ENCODE results near the gene SOHLH2.

Gene SOHLH2

GRCh38 chr13:36231236-36231635 is 16.9 kb upstream of the SOHLH2 start:
- Histone ChIP-seq H3K27ac (ENCODE audit: low read length) (no peak overlapping the region), H3K27me3 (ENCODE audit: low read depth, low read length) (no peaks in the 10 kb centered on the region), H3K4me3 (ENCODE audit: low read depth in 1 of 2, low read length in 2 of 2) (no peak overlapping the region), H3K4me1 (ENCODE audit: control insufficient read depth in 1 of 2, insufficient read depth in 2 of 2, low read length in 2 of 2) (no peaks in the 10 kb centered on the region), H3K9me3 (ENCODE audit: control insufficient read depth in 1 of 2, low read length in 2 of 2) (peaks cover 0 to 4% of the 10 kb centered on the region in 2 donors), H3K36me3 (ENCODE audit: control insufficient read depth in 1 of 2, insufficient read depth in 2 of 2, low read length in 2 of 2) (peaks cover 0 to 7% of the 10 kb centered on the region in 2 donors)

- Histone ChIP-seq H3K27ac (ENCODE audit: low read length) (no peak overlapping the region), H3K36me3 (ENCODE audit: control insufficient read depth in 1 of 2, insufficient read depth in 2 of 2, low read length in 2 of 2) (peaks cover 0 to 8% of the 10 kb centered on the region in 2 donors), H3K4me1 (ENCODE audit: control insufficient read depth in 1 of 2, insufficient read depth in 2 of 2, low read length in 2 of 2) (no peaks in the 10 kb centered on the region), H3K9me3 (ENCODE audit: control insufficient read depth in 1 of 2, low read length in 2 of 2) (peaks cover 0 to 12% of the 10 kb centered on the region in 2 donors), H3K27me3 (ENCODE audit: low read depth, low read length) (no peaks in the 10 kb centered on the region), H3K4me3 (ENCODE audit: low read depth in 1 of 2, low read length in 2 of 2) (no peak overlapping the region)
Measured at GRCh38 chr13:36224730-36225129, 10.4 kb upstream of the SOHLH2 start.

GRCh38 chr13:36219883-36220282 is 5.5 kb upstream of the SOHLH2 start:
- Histone ChIP-seq H3K9me3 (ENCODE audit: control insufficient read depth in 1 of 2, low read length in 2 of 2) (peaks cover 0 to 4% of the 10 kb centered on the region in 2 donors), H3K27ac (ENCODE audit: low read length) (no peak overlapping the region), H3K36me3 (ENCODE audit: control insufficient read depth in 1 of 2, insufficient read depth in 2 of 2, low read length in 2 of 2) (no peaks in the 10 kb centered on the region), H3K4me3 (ENCODE audit: low read depth in 1 of 2, low read length in 2 of 2) (no peak overlapping the region), H3K4me1 (ENCODE audit: control insufficient read depth in 1 of 2, insufficient read depth in 2 of 2, low read length in 2 of 2) (no peaks in the 10 kb centered on the region), H3K27me3 (ENCODE audit: low read depth, low read length) (no peaks in the 10 kb centered on the region)

DNA sequence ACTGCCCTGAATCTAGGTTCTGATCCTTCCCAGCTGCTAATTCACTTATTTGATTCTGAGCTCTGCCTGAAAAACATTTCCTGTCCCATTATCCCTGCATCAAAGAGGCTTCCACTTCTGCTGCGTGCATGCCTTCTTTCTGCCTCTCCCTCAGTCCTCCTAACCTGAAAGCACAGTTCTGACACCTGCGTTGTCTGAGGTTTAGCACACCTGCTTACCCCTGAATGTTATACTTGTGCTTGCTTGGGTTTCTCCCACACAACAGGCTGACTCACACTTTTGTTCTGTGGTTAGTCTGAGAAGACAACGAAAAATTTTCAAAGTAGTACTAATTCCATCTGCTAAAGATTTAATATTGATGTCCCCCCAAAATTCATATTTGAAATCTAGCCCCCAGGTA is 3.1 kb upstream of the SOHLH2 start:
- Histone ChIP-seq H3K4me1 (ENCODE audit: control insufficient read depth in 1 of 2, insufficient read depth in 2 of 2, low read length in 2 of 2) (no peaks in the 10 kb centered on the region), H3K27me3 (ENCODE audit: low read depth, low read length) (no peaks in the 10 kb centered on the region), H3K27ac (ENCODE audit: low read length) (no peak overlapping the region), H3K9me3 (ENCODE audit: control insufficient read depth in 1 of 2, low read length in 2 of 2) (peaks cover 0 to 4% of the 10 kb centered on the region in 2 donors), H3K36me3 (ENCODE audit: control insufficient read depth in 1 of 2, insufficient read depth in 2 of 2, low read length in 2 of 2) (no peaks in the 10 kb centered on the region), H3K4me3 (ENCODE audit: low read depth in 1 of 2, low read length in 2 of 2) (no peak overlapping the region)

DNA sequence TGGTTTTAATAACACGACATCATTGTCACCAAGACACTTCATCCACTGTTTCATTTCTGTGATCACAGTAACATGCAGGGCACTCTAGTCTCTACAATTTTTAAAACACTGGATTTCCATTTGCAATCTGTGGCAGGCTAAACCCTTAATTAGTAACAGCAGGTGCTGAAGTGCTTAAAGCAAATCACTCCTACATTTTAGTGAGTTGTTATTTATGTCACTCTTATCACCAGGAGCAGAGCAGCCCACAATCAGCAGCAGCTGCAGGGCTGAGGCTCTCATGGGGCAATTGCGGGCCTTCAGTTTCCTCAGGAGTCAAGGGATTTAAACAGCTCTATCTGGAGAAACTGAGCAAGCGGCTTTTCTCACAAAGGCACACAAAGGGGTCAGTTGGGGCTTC is 1.6 kb downstream of the SOHLH2 start:
- Histone ChIP-seq H3K27me3 (ENCODE audit: low read depth, low read length) (no peaks in the 10 kb centered on the region), H3K4me3 (ENCODE audit: low read depth in 1 of 2, low read length in 2 of 2) (no peak overlapping the region), H3K4me1 (ENCODE audit: control insufficient read depth in 1 of 2, insufficient read depth in 2 of 2, low read length in 2 of 2) (no peaks in the 10 kb centered on the region), H3K9me3 (ENCODE audit: control insufficient read depth in 1 of 2, low read length in 2 of 2) (no peaks in the 10 kb centered on the region), H3K36me3 (ENCODE audit: control insufficient read depth in 1 of 2, insufficient read depth in 2 of 2, low read length in 2 of 2) (no peaks in the 10 kb centered on the region), H3K27ac (ENCODE audit: low read length) (no peak overlapping the region)

DNA sequence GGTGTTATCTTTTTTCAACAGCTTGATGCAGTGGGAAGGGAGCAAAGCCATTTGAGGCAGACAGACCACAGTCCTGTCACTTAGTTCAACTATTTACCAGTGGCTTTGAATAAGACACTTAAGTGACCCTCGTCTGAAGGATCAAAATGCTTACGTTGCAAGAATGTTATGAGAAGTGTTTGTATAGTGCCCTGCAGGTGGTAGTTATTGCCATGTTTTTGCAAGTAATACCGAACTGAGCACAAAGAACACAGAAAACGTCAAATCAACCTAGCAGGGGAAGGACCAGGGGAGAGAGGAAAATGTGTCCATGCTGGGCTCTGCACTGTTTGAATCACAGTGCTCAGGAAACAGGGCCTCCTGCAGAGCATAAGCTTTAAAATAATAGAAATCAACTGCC is 2.8 kb downstream of the SOHLH2 start:
- Histone ChIP-seq H3K27me3 (ENCODE audit: low read depth, low read length) (no peaks in the 10 kb centered on the region), H3K4me1 (ENCODE audit: control insufficient read depth in 1 of 2, insufficient read depth in 2 of 2, low read length in 2 of 2) (no peaks in the 10 kb centered on the region), H3K4me3 (ENCODE audit: low read depth in 1 of 2, low read length in 2 of 2) (no peak overlapping the region), H3K27ac (ENCODE audit: low read length) (no peak overlapping the region), H3K36me3 (ENCODE audit: control insufficient read depth in 1 of 2, insufficient read depth in 2 of 2, low read length in 2 of 2) (no peaks in the 10 kb centered on the region), H3K9me3 (ENCODE audit: control insufficient read depth in 1 of 2, low read length in 2 of 2) (no peaks in the 10 kb centered on the region)

DNA sequence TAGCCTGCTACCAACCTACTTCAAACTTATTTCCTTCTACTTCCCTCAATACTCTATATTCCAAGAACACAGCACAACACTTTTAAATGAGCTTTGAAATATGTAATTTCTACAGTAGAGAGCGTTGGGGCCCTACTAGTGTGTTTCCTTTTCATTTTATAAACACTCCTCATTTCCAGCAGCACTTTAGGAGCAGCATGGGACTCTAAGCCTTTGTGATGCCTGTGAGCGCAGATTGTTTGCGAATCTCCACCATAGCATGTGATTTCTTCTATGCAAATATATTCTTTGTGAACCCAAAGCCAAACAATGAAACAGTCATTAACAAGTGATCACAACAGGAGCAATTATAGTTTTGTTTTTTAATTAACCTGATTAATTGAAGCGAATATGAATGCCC is 3.6 kb downstream of the SOHLH2 start:
- no peaks in the 10 kb centered on the region for H3K27me3 ChIP-seq (ENCODE audit: low read depth, low read length)
- H3K36me3 ChIP-seq (ENCODE audit: control insufficient read depth in 1 of 2, insufficient read depth in 2 of 2, low read length in 2 of 2) = no peaks in the 10 kb centered on the region
- H3K4me1 ChIP-seq (ENCODE audit: control insufficient read depth in 1 of 2, insufficient read depth in 2 of 2, low read length in 2 of 2) = no peaks in the 10 kb centered on the region
- no peaks in the 10 kb centered on the region for H3K9me3 ChIP-seq (ENCODE audit: control insufficient read depth in 1 of 2, low read length in 2 of 2)
- H3K27ac ChIP-seq (ENCODE audit: low read length) = no peak overlapping the region
- H3K4me3 ChIP-seq (ENCODE audit: low read depth in 1 of 2, low read length in 2 of 2) = no peak overlapping the region

DNA sequence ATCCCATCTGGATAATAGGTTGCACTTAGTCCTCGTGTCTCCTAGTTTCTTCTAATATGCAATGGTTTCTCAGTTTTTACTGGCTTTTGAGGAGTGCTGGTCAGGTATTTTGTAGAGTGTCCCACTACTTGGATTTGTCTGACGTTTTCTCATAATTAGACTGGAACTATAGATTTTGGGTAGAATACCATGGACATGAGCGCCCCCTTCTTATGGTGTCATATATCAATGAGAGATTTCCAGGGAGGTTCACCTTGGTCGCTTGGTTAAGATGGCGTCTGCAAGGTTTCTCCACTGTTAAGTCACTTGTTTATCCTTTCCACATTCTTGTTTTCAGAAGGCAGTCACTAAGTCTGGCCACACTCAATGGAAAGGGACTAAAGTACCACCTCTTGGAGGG is 6.7 kb downstream of the SOHLH2 start:
- H3K27ac ChIP-seq (ENCODE audit: low read length) = no peak overlapping the region
- no peaks in the 10 kb centered on the region for H3K4me1 ChIP-seq (ENCODE audit: control insufficient read depth in 1 of 2, insufficient read depth in 2 of 2, low read length in 2 of 2)
- no peak overlapping the region for H3K4me3 ChIP-seq (ENCODE audit: low read depth in 1 of 2, low read length in 2 of 2)
- no peaks in the 10 kb centered on the region for H3K36me3 ChIP-seq (ENCODE audit: control insufficient read depth in 1 of 2, insufficient read depth in 2 of 2, low read length in 2 of 2)
- no peaks in the 10 kb centered on the region for H3K27me3 ChIP-seq (ENCODE audit: low read depth, low read length)
- H3K9me3 ChIP-seq (ENCODE audit: control insufficient read depth in 1 of 2, low read length in 2 of 2) = no peaks in the 10 kb centered on the region

GRCh38 chr13:36193151-36193855 is 21.1 kb downstream of the SOHLH2 start:
- H3K27me3 ChIP-seq (ENCODE audit: low read depth, low read length) = no peaks in the 10 kb centered on the region
- H3K4me3 ChIP-seq (ENCODE audit: low read depth in 1 of 2, low read length in 2 of 2) = no peak overlapping the region
- H3K36me3 ChIP-seq (ENCODE audit: control insufficient read depth in 1 of 2, insufficient read depth in 2 of 2, low read length in 2 of 2) = no peaks in the 10 kb centered on the region
- no peaks in the 10 kb centered on the region for H3K4me1 ChIP-seq (ENCODE audit: control insufficient read depth in 1 of 2, insufficient read depth in 2 of 2, low read length in 2 of 2)
- H3K27ac ChIP-seq (ENCODE audit: low read length) = no peak overlapping the region
- H3K9me3 ChIP-seq (ENCODE audit: control insufficient read depth in 1 of 2, low read length in 2 of 2) = no peaks in the 10 kb centered on the region

DNA sequence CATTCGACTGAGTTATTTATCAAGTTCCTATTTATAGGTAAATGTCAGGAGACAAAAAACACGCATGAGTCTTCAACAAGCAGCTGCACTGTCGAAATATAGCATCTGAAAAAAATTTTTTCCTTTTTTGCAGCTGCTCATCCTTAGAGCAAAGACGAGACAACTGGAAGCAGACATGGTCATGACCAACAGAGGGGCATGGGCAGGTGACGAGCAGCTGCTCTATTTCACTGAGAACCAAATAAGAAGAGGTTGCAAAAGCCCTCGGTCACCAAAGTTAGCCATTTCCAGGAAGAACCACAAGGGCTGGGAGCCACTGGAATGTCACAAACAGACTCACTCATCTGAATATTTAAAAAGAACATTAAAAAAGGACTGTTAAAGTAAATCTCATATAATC is 22.2 kb downstream of the SOHLH2 start:
- Histone ChIP-seq H3K9me3 (ENCODE audit: control insufficient read depth in 1 of 2, low read length in 2 of 2) (no peaks in the 10 kb centered on the region), H3K4me3 (ENCODE audit: low read depth in 1 of 2, low read length in 2 of 2) (no peak overlapping the region), H3K4me1 (ENCODE audit: control insufficient read depth in 1 of 2, insufficient read depth in 2 of 2, low read length in 2 of 2) (no peaks in the 10 kb centered on the region), H3K36me3 (ENCODE audit: control insufficient read depth in 1 of 2, insufficient read depth in 2 of 2, low read length in 2 of 2) (no peaks in the 10 kb centered on the region), H3K27me3 (ENCODE audit: low read depth, low read length) (no peaks in the 10 kb centered on the region), H3K27ac (ENCODE audit: low read length) (no peak overlapping the region)

- Histone ChIP-seq H3K27ac (ENCODE audit: low read length) (no peak overlapping the region), H3K27me3 (ENCODE audit: low read depth, low read length) (no peaks in the 10 kb centered on the region), H3K4me1 (ENCODE audit: control insufficient read depth in 1 of 2, insufficient read depth in 2 of 2, low read length in 2 of 2) (no peaks in the 10 kb centered on the region), H3K36me3 (ENCODE audit: control insufficient read depth in 1 of 2, insufficient read depth in 2 of 2, low read length in 2 of 2) (no peaks in the 10 kb centered on the region), H3K4me3 (ENCODE audit: low read depth in 1 of 2, low read length in 2 of 2) (no peak overlapping the region), H3K9me3 (ENCODE audit: control insufficient read depth in 1 of 2, low read length in 2 of 2) (no peaks in the 10 kb centered on the region)
Measured at GRCh38 chr13:36190771-36191170, 23.6 kb downstream of the SOHLH2 start.

GRCh38 chr13:36188441-36188840 is 25.9 kb downstream of the SOHLH2 start:
- Histone ChIP-seq H3K4me3 (ENCODE audit: low read depth in 1 of 2, low read length in 2 of 2) (no peak overlapping the region), H3K27ac (ENCODE audit: low read length) (no peak overlapping the region), H3K27me3 (ENCODE audit: low read depth, low read length) (no peaks in the 10 kb centered on the region), H3K9me3 (ENCODE audit: control insufficient read depth in 1 of 2, low read length in 2 of 2) (no peaks in the 10 kb centered on the region), H3K36me3 (ENCODE audit: control insufficient read depth in 1 of 2, insufficient read depth in 2 of 2, low read length in 2 of 2) (no peaks in the 10 kb centered on the region), H3K4me1 (ENCODE audit: control insufficient read depth in 1 of 2, insufficient read depth in 2 of 2, low read length in 2 of 2) (no peaks in the 10 kb centered on the region)

Measured in muscle layer of duodenum (tissue), 2 donors.